ENCODE measurements around the gene PTGER1.
"Not testable (repeated sequence)": the region's sequence is repeated elsewhere in the genome, so short reads cannot be mapped to it uniquely, and the experiment has no call there.

The PTGER1 gene

GRCh38 chr19:14473978-14474578 is 1.1 kb downstream of the PTGER1 start:
- no peak for DNase-seq

GRCh38 chr19:14473073-14473977 is 1.8 kb downstream of the PTGER1 start:
- no peak for DNase-seq

GRCh38 chr19:14472202-14472938 is 2.8 kb downstream of the PTGER1 start:
- peak; percentile 81 for DNase-seq

GRCh38 chr19:14471436-14472187 is 3.5 kb downstream of the PTGER1 start:
- DNase-seq, result no peak

GRCh38 chr19:14470031-14470876 is 4.9 kb downstream of the PTGER1 start:
- no peak for DNase-seq

- DNase-seq, result no peak
These were observed 7.3 kb downstream of the PTGER1 start for GRCh38 chr19:14467816-14468215.

- no peak for DNase-seq
These were observed 7.8 kb downstream of the PTGER1 start for GRCh38 chr19:14467391-14467790.

- DNase-seq, result no peak
These were observed 11.4 kb downstream of the PTGER1 start for GRCh38 chr19:14463747-14464146.

- not testable (repeated sequence) for DNase-seq
These were observed 12.8 kb downstream of the PTGER1 start for GRCh38 chr19:14462401-14462800.

GRCh38 chr19:14460935-14461334 is 14.2 kb downstream of the PTGER1 start:
- no peak for DNase-seq

- DNase-seq, result no peak
These were observed 15.5 kb downstream of the PTGER1 start for GRCh38 chr19:14459703-14460102.

GRCh38 chr19:14452303-14452702 is 22.9 kb downstream of the PTGER1 start:
- not testable (repeated sequence) for DNase-seq

- DNase-seq, result no peak
These were observed 24.3 kb downstream of the PTGER1 start for GRCh38 chr19:14450876-14451275.

- no peak for DNase-seq
These were observed 24.8 kb downstream of the PTGER1 start for GRCh38 chr19:14450168-14450874.

- DNase-seq, result no peak
These were observed 25.8 kb downstream of the PTGER1 start for GRCh38 chr19:14449321-14449720.

GRCh38 chr19:14446336-14447036 is 28.7 kb downstream of the PTGER1 start:
- no peak for DNase-seq

- DNase-seq, result no peak
These were observed 31.4 kb downstream of the PTGER1 start for GRCh38 chr19:14443632-14444216.

GRCh38 chr19:14442891-14443631 is 32.1 kb downstream of the PTGER1 start:
- DNase-seq, result no peak
